Measurements from ENCODE around the gene DNAH14.
"Not testable (repeated sequence)": the region's sequence is repeated elsewhere in the genome, so short reads cannot be mapped to it uniquely, and the experiment has no call there.

DNAH14 gene

GRCh38 chr1:224882264-224882663 lies 47.2 kb upstream of the DNAH14 start:
- no peaks in the 10 kb centered on the region for H3K4me1 ChIP-seq (ENCODE audit: low read depth, poor library complexity, severe bottlenecking)
- TF ChIP-seq CTCF (conservative IDR thresholded peaks at IDR 0.05; ENCODE audit: low read depth, low read length): no peak
- H3K4me3 ChIP-seq (IDR thresholded peaks at IDR 0.05; ENCODE audit: insufficient read depth, low read depth, low read length): no peak overlapping the region
- no peaks in the 10 kb centered on the region for H3K36me3 ChIP-seq (ENCODE audit: insufficient read depth)
- H3K27ac ChIP-seq: no peak overlapping the region
- no peaks in the 10 kb centered on the region for H4K20me1 ChIP-seq (ENCODE audit: insufficient read depth)
- H3K79me2 ChIP-seq (ENCODE audit: insufficient read depth, low read depth): no peaks in the 10 kb centered on the region
- no peaks in the 10 kb centered on the region for H3K27me3 ChIP-seq (ENCODE audit: insufficient read depth, low read depth)
- no peak overlapping the region for H2AFZ ChIP-seq (ENCODE audit: low read depth)
- H3K9ac ChIP-seq: no peak overlapping the region
- no peak overlapping the region for H3K4me2 ChIP-seq

GRCh38 chr1:224883091-224883490 lies 46.4 kb upstream of the DNAH14 start:
- Histone ChIP-seq H3K9ac (no peak overlapping the region), H4K20me1 (ENCODE audit: insufficient read depth) (no peaks in the 10 kb centered on the region), H3K36me3 (ENCODE audit: insufficient read depth) (no peaks in the 10 kb centered on the region), H3K4me1 (ENCODE audit: low read depth, poor library complexity, severe bottlenecking) (no peaks in the 10 kb centered on the region), H3K79me2 (ENCODE audit: insufficient read depth, low read depth) (no peaks in the 10 kb centered on the region), H3K4me2 (no peak overlapping the region), H3K27me3 (ENCODE audit: insufficient read depth, low read depth) (no peaks in the 10 kb centered on the region), H2AFZ (ENCODE audit: low read depth) (no peak overlapping the region), H3K27ac (no peak overlapping the region), H3K4me3 (IDR thresholded peaks at IDR 0.05; ENCODE audit: insufficient read depth, low read depth, low read length) (no peak overlapping the region)
- no peak for TF ChIP-seq CTCF (conservative IDR thresholded peaks at IDR 0.05; ENCODE audit: low read depth, low read length)

- Histone ChIP-seq H2AFZ (ENCODE audit: low read depth) (no peak overlapping the region), H3K36me3 (ENCODE audit: insufficient read depth) (no peaks in the 10 kb centered on the region), H3K4me1 (ENCODE audit: low read depth, poor library complexity, severe bottlenecking) (no peaks in the 10 kb centered on the region), H4K20me1 (ENCODE audit: insufficient read depth) (no peaks in the 10 kb centered on the region), H3K27ac (no peak overlapping the region), H3K9ac (no peak overlapping the region), H3K27me3 (ENCODE audit: insufficient read depth, low read depth) (no peaks in the 10 kb centered on the region), H3K4me3 (IDR thresholded peaks at IDR 0.05; ENCODE audit: insufficient read depth, low read depth, low read length) (no peak overlapping the region), H3K4me2 (no peak overlapping the region), H3K79me2 (ENCODE audit: insufficient read depth, low read depth) (no peaks in the 10 kb centered on the region)
- no peak for TF ChIP-seq CTCF (conservative IDR thresholded peaks at IDR 0.05; ENCODE audit: low read depth, low read length)
Observed at GRCh38 chr1:224884361-224884801, 45.1 kb upstream of the DNAH14 start.

GRCh38 chr1:224885376-224885775 lies 44.1 kb upstream of the DNAH14 start:
- H3K4me1 ChIP-seq (ENCODE audit: low read depth, poor library complexity, severe bottlenecking); H3K4me3 ChIP-seq (IDR thresholded peaks at IDR 0.05; ENCODE audit: insufficient read depth, low read depth, low read length); H4K20me1 ChIP-seq (ENCODE audit: insufficient read depth); H3K27ac ChIP-seq; H3K4me2 ChIP-seq; H3K9ac ChIP-seq; H2AFZ ChIP-seq (ENCODE audit: low read depth); H3K79me2 ChIP-seq (ENCODE audit: insufficient read depth, low read depth); H3K27me3 ChIP-seq (ENCODE audit: insufficient read depth, low read depth); H3K36me3 ChIP-seq (ENCODE audit: insufficient read depth): not testable (repeated sequence)

GRCh38 chr1:224894915-224895314 lies 34.6 kb upstream of the DNAH14 start:
- H3K36me3 ChIP-seq (ENCODE audit: insufficient read depth): no peaks in the 10 kb centered on the region
- no peaks in the 10 kb centered on the region for H3K79me2 ChIP-seq (ENCODE audit: insufficient read depth, low read depth)
- no peak overlapping the region for H3K4me3 ChIP-seq (IDR thresholded peaks at IDR 0.05; ENCODE audit: insufficient read depth, low read depth, low read length)
- no peak overlapping the region for H3K4me2 ChIP-seq
- H3K4me1 ChIP-seq (ENCODE audit: low read depth, poor library complexity, severe bottlenecking): no peaks in the 10 kb centered on the region
- H3K27me3 ChIP-seq (ENCODE audit: insufficient read depth, low read depth): no peaks in the 10 kb centered on the region
- peak; percentile 52; the same call in 1 of the 2 replicates for TF ChIP-seq CTCF (conservative IDR thresholded peaks at IDR 0.05; ENCODE audit: low read depth, low read length)
- H3K9ac ChIP-seq: no peak overlapping the region
- no peak overlapping the region for H3K27ac ChIP-seq
- no peaks in the 10 kb centered on the region for H4K20me1 ChIP-seq (ENCODE audit: insufficient read depth)
- no peak overlapping the region for H2AFZ ChIP-seq (ENCODE audit: low read depth)
